ENCODE data around the gene PARD3B.

PARD3B gene

GRCh38 chr2:204662956-204663355, 117.7 kb downstream of the PARD3B start:
- DNase-seq: no peak

- no peak for DNase-seq
These were observed 118.6 kb downstream of the PARD3B start for GRCh38 chr2:204663816-204664425.

- no peak for DNase-seq
These were observed 119.4 kb downstream of the PARD3B start for GRCh38 chr2:204664708-204665121.

GRCh38 chr2:204665207-204665606, 119.9 kb downstream of the PARD3B start:
- no peak for DNase-seq

- DNase-seq: no peak
These were observed 120.5 kb downstream of the PARD3B start for GRCh38 chr2:204665771-204666170.

GRCh38 chr2:204667990-204668389, 122.7 kb downstream of the PARD3B start:
- DNase-seq: no peak

GRCh38 chr2:204669382-204669781, 124.1 kb downstream of the PARD3B start:
- DNase-seq: no peak

GRCh38 chr2:204670124-204670523, 124.8 kb downstream of the PARD3B start:
- no peak for DNase-seq

GRCh38 chr2:204670756-204671155, 125.5 kb downstream of the PARD3B start:
- DNase-seq: no peak

- no peak for DNase-seq
These were observed 127.5 kb downstream of the PARD3B start for GRCh38 chr2:204672772-204673171.

- DNase-seq: no peak
These were observed 128.6 kb downstream of the PARD3B start for GRCh38 chr2:204673877-204674276.

- DNase-seq: no peak
These were observed 132.8 kb downstream of the PARD3B start for GRCh38 chr2:204678031-204678430.

GRCh38 chr2:204680576-204680975, 135.3 kb downstream of the PARD3B start:
- no peak for DNase-seq

- no peak for DNase-seq
These were observed 136.1 kb downstream of the PARD3B start for GRCh38 chr2:204681412-204681811.

GRCh38 chr2:204683384-204683783, 138.1 kb downstream of the PARD3B start:
- DNase-seq: no peak

- no peak for DNase-seq
These were observed 141.1 kb downstream of the PARD3B start for GRCh38 chr2:204686406-204686805.

GRCh38 chr2:204687776-204688175, 142.5 kb downstream of the PARD3B start:
- no peak for DNase-seq

- peak; percentile 55 to 56 for DNase-seq
These were observed 146.7 kb downstream of the PARD3B start for GRCh38 chr2:204691911-204692510.

GRCh38 chr2:204692790-204693189, 147.5 kb downstream of the PARD3B start:
- DNase-seq: no peak

- no peak for DNase-seq
These were observed 148.0 kb downstream of the PARD3B start for GRCh38 chr2:204693262-204693661.

GRCh38 chr2:204695506-204695905, 150.2 kb downstream of the PARD3B start:
- no peak for DNase-seq

GRCh38 chr2:204696124-204696523, 150.8 kb downstream of the PARD3B start:
- DNase-seq: no peak

GRCh38 chr2:204705243-204705932, 160.1 kb downstream of the PARD3B start:
- DNase-seq: no peak

GRCh38 chr2:204706939-204707338, 161.7 kb downstream of the PARD3B start:
- no peak for DNase-seq

Measured in SHP77 (cell line).